Kidney (tissue), 14 donors: ENCODE data around the gene NKD2. TPM values are rescaled to one million over a fixed set of nuclear protein-coding genes. Genes with fewer than 3 reads are reported as not detected.

Experiments used
- DNase-seq, 5 donors: peaks; one replicate each; pipeline ENCODE4 v3.0.0-alpha.2; 2013 to 2020
- FAIRE-seq: peaks from 2 replicates; lab custom pipeline; 2012; peaks lifted over from hg19 to GRCh38; lab: Jason Lieb, UNC
- H3K27ac ChIP-seq, 2 donors: one replicate each; pipeline ENCODE4 v1.7.0; 2013; ENCODE audit warnings: low read depth in 2 of 2, low read length in 2 of 2, inconsistent platforms in 1 of 2
- H3K27me3 ChIP-seq: one replicate; pipeline ENCODE4 v1.7.1; 2013; ENCODE audit warnings: low read length, inconsistent platforms; ENCODE audit not compliant: control insufficient read depth, insufficient read depth
- H3K36me3 ChIP-seq, 3 donors: one replicate each; pipeline versions ENCODE4 v1.7.0 to v1.7.1; 2013; ENCODE audit warnings: low read length in 3 of 3, control low read depth in 1 of 3, inconsistent platforms in 1 of 3; ENCODE audit not compliant: insufficient read depth in 3 of 3, control insufficient read depth in 2 of 3
- H3K4me1 ChIP-seq, 3 donors: one replicate each; pipeline versions ENCODE4 v1.7.0 to v1.7.1; 2013; ENCODE audit warnings: low read length in 3 of 3, inconsistent platforms in 1 of 3, low read depth in 1 of 3; ENCODE audit not compliant: control insufficient read depth in 2 of 3, insufficient read depth in 2 of 3
- H3K4me3 ChIP-seq, 3 donors: one replicate each; pipeline versions ENCODE4 v1.7.0 to v1.8.1; 2013; ENCODE audit warnings: low read length in 3 of 3, control low read depth in 1 of 3, inconsistent platforms in 1 of 3
- H3K9ac ChIP-seq, 3 donors: one replicate each; pipeline versions ENCODE4 v1.7.0 to v1.7.1; 2013; ENCODE audit warnings: low read length in 3 of 3, control low read depth in 1 of 3, inconsistent platforms in 1 of 3
- H3K9me3 ChIP-seq, 3 donors: one replicate each; pipeline versions ENCODE4 v1.7.0 to v1.7.1; 2013; ENCODE audit warnings: low read length in 3 of 3, control low read depth in 1 of 3, inconsistent platforms in 1 of 3; ENCODE audit not compliant: control insufficient read depth in 2 of 3, insufficient read depth in 1 of 3
- intact Hi-C: fragments of 100-400 bp; cut with DNase I; formaldehyde crosslinking; loops from one replicate; pipeline ENCODE4 v1.11.1; 2022
- polyA plus RNA-seq: library from polyadenylated mRNA; stranded (reverse); fragments of 350-450 nt; fragmentation: Illumina TruSeq; extraction: RNeasy Lipid Tissue Mini Kit (QIAGEN cat#74804); gene quantifications from one replicate; pipeline ENCODE4 v1.2.3, GENCODE V29; 2014; ENCODE audit warnings: low read depth, low replicate concordance; ENCODE audit not compliant: insufficient read depth
- total RNA-seq: library from RNA; stranded (reverse); fragmentation: NEBNext Ultra II Directional; extraction: Animal tissue kit (Norgen Biotek cat#: 25700); gene quantifications from one replicate; pipeline ENCODE4 v1.2.1, GENCODE V29; 2021
- TF ChIP-seq, protein P1 (sequence below): IDR thresholded peaks from 3 replicates; pipeline ENCODE4 v1.5.1; 2012; ENCODE audit warnings: mild to moderate bottlenecking, moderate library complexity, borderline replicate concordance; ENCODE audit not compliant: insufficient read depth; ENCODE audit errors: extremely low read depth
- donor health status: control.
- donor health status: control.
- donor health status: control.
- donor health status: control.
- donor health status: control.
- donor health status: DM: yes; HTN: yes; CAD: no.
- donor health status: Normal renal cell carcinoma (clear cell type).

The NKD2 gene
- total and polyA plus RNA-seq, 2 donors from 2014 or later: 7.9 to 14.1 TPM

DNA sequence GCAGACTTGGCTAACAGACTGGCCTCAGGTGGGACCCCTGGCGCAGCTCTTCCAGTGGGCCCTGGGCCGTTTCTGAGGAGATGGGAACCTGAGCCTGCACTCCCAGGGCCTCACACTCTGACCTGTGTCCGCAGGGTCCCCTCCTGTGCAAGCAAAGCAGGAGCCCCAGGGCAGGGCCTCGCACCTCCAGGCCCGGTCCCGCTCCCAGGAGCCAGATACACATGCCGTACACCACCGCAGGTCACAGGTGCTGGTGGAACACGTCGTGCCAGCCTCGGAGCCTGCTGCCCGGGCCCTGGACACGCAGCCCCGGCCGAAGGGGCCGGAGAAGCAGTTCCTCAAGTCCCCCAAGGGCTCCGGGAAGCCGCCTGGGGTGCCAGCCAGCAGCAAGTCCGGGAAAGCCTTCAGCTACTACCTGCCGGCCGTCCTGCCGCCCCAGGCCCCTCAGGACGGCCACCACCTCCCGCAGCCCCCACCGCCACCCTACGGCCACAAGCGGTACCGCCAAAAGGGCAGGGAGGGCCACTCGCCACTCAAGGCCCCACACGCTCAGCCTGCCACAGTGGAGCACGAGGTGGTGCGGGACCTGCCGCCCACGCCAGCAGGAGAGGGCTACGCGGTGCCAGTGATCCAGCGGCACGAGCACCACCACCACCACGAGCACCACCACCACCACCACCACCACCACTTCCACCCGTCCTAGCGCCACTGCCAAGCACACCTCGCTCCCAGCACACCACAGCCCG lies 29.2 kb downstream of the NKD2 start:
- H3K4me3 ChIP-seq: no peak overlapping the region
- FAIRE-seq: no peak
- DNase-seq: peak in 1 of 5 donors; percentile 53
- intact Hi-C loops: no loop called here
- no peak overlapping the region for H3K27ac ChIP-seq
- H3K36me3 ChIP-seq: no peaks in the 10 kb centered on the region
- no peaks in the 10 kb centered on the region for H3K4me1 ChIP-seq
- no peak overlapping the region for H3K9ac ChIP-seq
- no peaks in the 10 kb centered on the region for H3K27me3 ChIP-seq
- no peaks in the 10 kb centered on the region for H3K9me3 ChIP-seq
- TF ChIP-seq, protein P1, sequence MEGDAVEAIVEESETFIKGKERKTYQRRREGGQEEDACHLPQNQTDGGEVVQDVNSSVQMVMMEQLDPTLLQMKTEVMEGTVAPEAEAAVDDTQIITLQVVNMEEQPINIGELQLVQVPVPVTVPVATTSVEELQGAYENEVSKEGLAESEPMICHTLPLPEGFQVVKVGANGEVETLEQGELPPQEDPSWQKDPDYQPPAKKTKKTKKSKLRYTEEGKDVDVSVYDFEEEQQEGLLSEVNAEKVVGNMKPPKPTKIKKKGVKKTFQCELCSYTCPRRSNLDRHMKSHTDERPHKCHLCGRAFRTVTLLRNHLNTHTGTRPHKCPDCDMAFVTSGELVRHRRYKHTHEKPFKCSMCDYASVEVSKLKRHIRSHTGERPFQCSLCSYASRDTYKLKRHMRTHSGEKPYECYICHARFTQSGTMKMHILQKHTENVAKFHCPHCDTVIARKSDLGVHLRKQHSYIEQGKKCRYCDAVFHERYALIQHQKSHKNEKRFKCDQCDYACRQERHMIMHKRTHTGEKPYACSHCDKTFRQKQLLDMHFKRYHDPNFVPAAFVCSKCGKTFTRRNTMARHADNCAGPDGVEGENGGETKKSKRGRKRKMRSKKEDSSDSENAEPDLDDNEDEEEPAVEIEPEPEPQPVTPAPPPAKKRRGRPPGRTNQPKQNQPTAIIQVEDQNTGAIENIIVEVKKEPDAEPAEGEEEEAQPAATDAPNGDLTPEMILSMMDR: no peak

GRCh38 chr5:1038417-1039209 lies 30.0 kb downstream of the NKD2 start:
- H3K9ac ChIP-seq: no peak overlapping the region
- DNase-seq (peak in 1 of 5 donors; percentile 57), FAIRE-seq (no peak)
- H3K27me3 ChIP-seq: no peaks in the 10 kb centered on the region
- no peak overlapping the region for H3K4me3 ChIP-seq
- intact Hi-C loops: no loop called here
- no peaks in the 10 kb centered on the region for H3K36me3 ChIP-seq
- H3K9me3 ChIP-seq: no peaks in the 10 kb centered on the region
- no peaks in the 10 kb centered on the region for H3K4me1 ChIP-seq
- H3K27ac ChIP-seq: no peak overlapping the region
- TF ChIP-seq, protein P1: no peak

DNA sequence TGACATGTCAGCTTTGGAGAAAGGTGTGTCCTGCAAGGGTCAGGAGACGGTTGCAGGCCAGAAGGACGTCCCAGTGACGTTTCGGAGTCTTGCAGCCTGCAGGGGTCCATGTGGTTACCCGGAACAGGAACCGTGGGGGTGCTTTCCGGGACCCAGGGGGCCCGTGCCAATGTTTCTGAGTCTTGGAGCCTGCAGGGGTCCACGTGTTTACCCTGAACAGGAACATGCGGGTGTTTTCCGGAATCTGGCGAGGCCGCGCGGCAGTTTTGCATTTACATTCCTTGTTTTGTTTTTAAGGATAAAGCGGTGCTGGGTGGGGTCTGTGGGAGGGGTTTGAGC lies 30.6 kb downstream of the NKD2 start:
- no peak overlapping the region for H3K27ac ChIP-seq
- intact Hi-C loops: no loop called here
- H3K27me3 ChIP-seq: no peaks in the 10 kb centered on the region
- TF ChIP-seq, protein P1: no peak
- no peak overlapping the region for H3K9ac ChIP-seq
- FAIRE-seq: no peak
- H3K36me3 ChIP-seq: no peaks in the 10 kb centered on the region
- H3K9me3 ChIP-seq: no peaks in the 10 kb centered on the region
- no peak overlapping the region for H3K4me3 ChIP-seq
- no peak for DNase-seq
- H3K4me1 ChIP-seq: no peaks in the 10 kb centered on the region
